Calu3 (cell line): ENCODE measurements around the gene CUL5. TPM values are rescaled to one million over a fixed set of nuclear protein-coding genes. Genes with fewer than 3 reads are reported as not detected.

Experiments
- BruUV-seq: library from RNA; stranded (reverse); fragments of 400-500 nt; replicated peaks from 2 replicates; lab custom pipeline; 2021; lab: Mats Ljungman, UMichigan
- CTCF ChIA-PET: fragments of 300-600 bp; sonication (Branson Sonifier 250); formaldehyde crosslinking; loops from one replicate; lab custom pipeline; 2022; ENCODE audit warnings: antibody characterized with exemption; lab: Charles Lee
- DNase-seq: peaks from one replicate; pipeline ENCODE4 v3.0.0; 2022
- H3K27ac Mint-ChIP-seq: one replicate; pipeline ENCODE4 v1.8.0; 2022; ENCODE audit warnings: mixed read lengths; ENCODE audit not compliant: unreplicated experiment
- H3K27me3 Mint-ChIP-seq: one replicate; pipeline ENCODE4 v1.8.0; 2022; ENCODE audit warnings: mixed read lengths; ENCODE audit not compliant: unreplicated experiment
- H3K36me3 Mint-ChIP-seq: one replicate; pipeline ENCODE4 v1.8.0; 2022; ENCODE audit warnings: mild to moderate bottlenecking, moderate library complexity, mixed read lengths; ENCODE audit not compliant: insufficient read depth, unreplicated experiment
- H3K4me1 Mint-ChIP-seq: one replicate; pipeline ENCODE4 v1.8.0; 2022; ENCODE audit warnings: mild to moderate bottlenecking, low read depth, mixed read lengths; ENCODE audit not compliant: unreplicated experiment
- H3K4me3 Mint-ChIP-seq: one replicate; pipeline ENCODE4 v1.8.0; 2022; ENCODE audit warnings: mild to moderate bottlenecking, low read depth, moderate library complexity, mixed read lengths; ENCODE audit not compliant: unreplicated experiment
- H3K9me3 Mint-ChIP-seq: one replicate; pipeline ENCODE4 v1.8.0; 2022; ENCODE audit warnings: low read depth, mixed read lengths; ENCODE audit not compliant: unreplicated experiment
- intact Hi-C: fragments of 100-400 bp; cut with micrococcal nuclease; formaldehyde crosslinking; loops from one replicate; pipeline ENCODE4 v1.10.0; 2022; ENCODE audit not compliant: unreplicated experiment
- total RNA-seq: library from RNA; stranded (reverse); gene quantifications from 2 replicates; pipeline ENCODE4 v1.2.3, GENCODE V29; 2022
- TF ChIP-seq, protein P1 (sequence below): fragments of 200-600 bp; IDR thresholded peaks from one replicate; pipeline ENCODE4 v1.8.0; 2022; ENCODE audit warnings: antibody characterized with exemption; ENCODE audit not compliant: unreplicated experiment

The CUL5 gene
- total RNA-seq, 1 experiment from 2014 or later: 17.2 TPM

DNA sequence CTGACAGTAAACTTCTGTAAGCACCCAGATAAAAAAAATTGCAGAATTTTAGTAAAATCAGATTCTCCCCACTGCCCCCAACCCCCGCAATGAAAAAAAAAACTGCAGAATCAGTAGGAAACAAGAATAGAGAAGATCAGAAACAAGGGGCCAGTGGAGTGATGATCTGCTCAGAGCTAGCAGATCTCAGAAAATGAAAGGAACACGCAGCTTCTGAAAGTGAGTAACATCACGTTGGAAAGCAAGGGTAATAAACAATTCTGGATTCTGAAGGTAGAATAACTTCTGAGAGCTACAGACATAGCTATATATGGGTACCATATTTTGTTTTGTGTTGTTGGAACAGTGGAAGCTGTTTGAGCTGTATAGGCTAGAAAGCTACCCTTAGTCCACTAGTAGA lies 135.9 kb downstream of the CUL5 start:
- DNase-seq: no peak
- TF ChIP-seq, protein P1, sequence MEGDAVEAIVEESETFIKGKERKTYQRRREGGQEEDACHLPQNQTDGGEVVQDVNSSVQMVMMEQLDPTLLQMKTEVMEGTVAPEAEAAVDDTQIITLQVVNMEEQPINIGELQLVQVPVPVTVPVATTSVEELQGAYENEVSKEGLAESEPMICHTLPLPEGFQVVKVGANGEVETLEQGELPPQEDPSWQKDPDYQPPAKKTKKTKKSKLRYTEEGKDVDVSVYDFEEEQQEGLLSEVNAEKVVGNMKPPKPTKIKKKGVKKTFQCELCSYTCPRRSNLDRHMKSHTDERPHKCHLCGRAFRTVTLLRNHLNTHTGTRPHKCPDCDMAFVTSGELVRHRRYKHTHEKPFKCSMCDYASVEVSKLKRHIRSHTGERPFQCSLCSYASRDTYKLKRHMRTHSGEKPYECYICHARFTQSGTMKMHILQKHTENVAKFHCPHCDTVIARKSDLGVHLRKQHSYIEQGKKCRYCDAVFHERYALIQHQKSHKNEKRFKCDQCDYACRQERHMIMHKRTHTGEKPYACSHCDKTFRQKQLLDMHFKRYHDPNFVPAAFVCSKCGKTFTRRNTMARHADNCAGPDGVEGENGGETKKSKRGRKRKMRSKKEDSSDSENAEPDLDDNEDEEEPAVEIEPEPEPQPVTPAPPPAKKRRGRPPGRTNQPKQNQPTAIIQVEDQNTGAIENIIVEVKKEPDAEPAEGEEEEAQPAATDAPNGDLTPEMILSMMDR: no peak
- no TSS peak for BruUV-seq
- CTCF ChIA-PET: no interaction called here
- Mint-ChIP-seq H3K27ac (no peak overlapping the region), H3K4me3 (no peak overlapping the region), H3K27me3 (no peaks in the 10 kb centered on the region), H3K4me1 (no peaks in the 10 kb centered on the region), H3K36me3 (peaks cover 18% of the 10 kb centered on the region), H3K9me3 (no peaks in the 10 kb centered on the region)
- intact Hi-C loops: no loop called here

DNA sequence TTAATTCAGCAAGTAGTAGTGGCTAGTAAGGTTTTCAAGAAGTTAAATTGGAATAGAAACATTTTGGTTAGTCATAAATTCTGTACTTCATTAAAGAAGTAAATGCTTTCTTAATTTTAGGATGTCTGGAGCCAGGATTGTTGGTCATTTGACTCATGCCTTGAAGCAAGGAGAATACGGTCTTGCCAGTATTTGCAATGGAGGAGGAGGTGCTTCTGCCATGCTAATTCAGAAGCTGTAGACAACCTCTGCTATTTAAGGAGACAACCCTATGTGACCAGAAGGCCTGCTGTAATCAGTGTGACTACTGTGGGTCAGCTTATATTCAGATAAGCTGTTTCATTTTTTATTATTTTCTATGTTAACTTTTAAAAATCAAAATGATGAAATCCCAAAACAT lies 138.5 kb downstream of the CUL5 start:
- no TSS peak for BruUV-seq
- DNase-seq: no peak
- no peaks in the 10 kb centered on the region for H3K9me3 Mint-ChIP-seq
- intact Hi-C loops: no loop called here
- H3K36me3 Mint-ChIP-seq: peaks cover 20% of the 10 kb centered on the region
- no peak overlapping the region for H3K4me3 Mint-ChIP-seq
- TF ChIP-seq, protein P1: no peak
- no peak overlapping the region for H3K27ac Mint-ChIP-seq
- CTCF ChIA-PET: no interaction called here
- H3K4me1 Mint-ChIP-seq: no peaks in the 10 kb centered on the region
- no peaks in the 10 kb centered on the region for H3K27me3 Mint-ChIP-seq

DNA sequence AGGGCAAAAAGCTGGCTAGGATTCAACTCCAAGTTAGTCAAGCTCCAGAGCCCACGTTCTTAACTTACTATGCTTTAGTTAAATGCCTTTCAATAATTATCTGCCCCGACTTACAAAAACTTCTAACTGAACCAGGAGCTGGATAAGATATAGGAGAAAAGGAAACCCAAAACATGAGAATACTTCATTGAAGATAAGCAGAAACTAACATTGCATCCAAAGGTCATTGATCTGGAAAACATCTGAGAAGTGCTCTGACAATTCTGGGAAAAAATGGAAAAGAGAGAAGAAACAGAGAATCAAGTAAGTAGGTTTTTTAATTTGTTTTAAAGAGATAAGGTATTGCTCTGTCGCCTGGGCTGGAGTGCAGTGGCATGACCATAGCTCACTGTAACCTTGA lies 139.9 kb downstream of the CUL5 start:
- Mint-ChIP-seq H3K4me3 (no peak overlapping the region), H3K27ac (no peak overlapping the region), H3K9me3 (no peaks in the 10 kb centered on the region), H3K36me3 (peaks cover 20% of the 10 kb centered on the region), H3K4me1 (no peaks in the 10 kb centered on the region), H3K27me3 (no peaks in the 10 kb centered on the region)
- BruUV-seq: no TSS peak
- CTCF ChIA-PET: no interaction called here
- TF ChIP-seq, protein P1: no peak
- intact Hi-C loops: no loop called here
- no peak for DNase-seq

DNA sequence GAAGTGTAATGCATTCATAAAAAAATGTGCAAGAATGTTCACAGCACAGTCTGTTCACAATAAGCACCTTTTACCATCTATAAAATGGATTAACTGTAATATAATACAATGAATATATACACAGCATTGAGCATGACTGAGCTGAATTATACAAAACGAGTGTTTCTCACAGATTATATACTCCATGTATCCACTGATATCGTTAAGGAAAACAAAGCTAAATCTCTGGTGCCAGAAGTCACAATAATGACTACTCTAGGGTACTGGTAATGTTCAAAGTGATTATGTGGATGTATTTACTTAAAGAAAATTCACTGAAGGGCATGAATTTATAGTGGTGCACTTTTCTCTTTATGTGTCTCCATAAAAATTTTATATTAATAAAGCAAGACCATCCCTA lies 145.9 kb downstream of the CUL5 start:
- peaks cover 12% of the 10 kb centered on the region for H3K36me3 Mint-ChIP-seq
- no TSS peak for BruUV-seq
- H3K4me1 Mint-ChIP-seq: no peaks in the 10 kb centered on the region
- TF ChIP-seq, protein P1: no peak
- H3K4me3 Mint-ChIP-seq: no peak overlapping the region
- no peaks in the 10 kb centered on the region for H3K9me3 Mint-ChIP-seq
- DNase-seq: no peak
- CTCF ChIA-PET: no interaction called here
- H3K27me3 Mint-ChIP-seq: no peaks in the 10 kb centered on the region
- no peak overlapping the region for H3K27ac Mint-ChIP-seq
- intact Hi-C loops: no loop called here

Other genes starting within 250 kb of the CUL5 start
- 24.4 and 34.5 TPM in 2 replicates for gene SLC35F2, start 150.1 kb upstream of the CUL5 start, total RNA-seq
- not detected in 2 replicates for gene RAB39A, start 80.5 kb upstream of the CUL5 start, total RNA-seq
- 37.2 and 38.3 TPM in 2 replicates for gene ACAT1, start 112.7 kb downstream of the CUL5 start, total RNA-seq
- 11.5 and 13.9 TPM in 2 replicates for gene NPAT, start 213.7 kb downstream of the CUL5 start, total RNA-seq
- gene ATM, start 214.2 kb downstream of the CUL5 start, total RNA-seq: 39.5 and 39.8 TPM in 2 replicates